Upper lobe of right lung (tissue), 1 donor: ENCODE data around the gene TEAD3. TPM values are rescaled to one million over a fixed set of nuclear protein-coding genes. Genes with fewer than 3 reads are reported as not detected.
A peak's percentile ranks its signal among the peaks of the same experiment; 100 is the strongest.
"Not testable (repeated sequence)": the region's sequence is repeated elsewhere in the genome, so short reads cannot be mapped to it uniquely, and the experiment has no call there.

Experiments used
- ATAC-seq: fragments of 200-7000 bp; cut with Tn5 transposase; one replicate; pipeline ENCODE4 v1.9.1; 2020; ENCODE audit warnings: mild to moderate bottlenecking, moderate library complexity
- DNase-seq: peaks from one replicate; pipeline ENCODE4 v3.0.0-alpha.2; 2020
- H3K27ac ChIP-seq: fragments of 200-600 bp; one replicate; pipeline ENCODE4 v1.8.0; 2022
- H3K27me3 ChIP-seq: fragments of 200-600 bp; one replicate; pipeline ENCODE4 v1.8.0; 2022; ENCODE audit warnings: mild to moderate bottlenecking
- H3K36me3 ChIP-seq: fragments of 200-600 bp; one replicate; pipeline ENCODE4 v1.8.0; 2022
- H3K4me1 ChIP-seq: fragments of 200-600 bp; one replicate; pipeline ENCODE4 v1.8.0; 2022
- H3K4me3 ChIP-seq: fragments of 200-600 bp; one replicate; pipeline ENCODE4 v1.8.0; 2022; ENCODE audit warnings: mild to moderate bottlenecking
- H3K9me3 ChIP-seq: fragments of 200-600 bp; one replicate; pipeline ENCODE4 v1.8.0; 2022
- intact Hi-C: fragments of 100-400 bp; cut with DNase I; formaldehyde crosslinking; loops from one replicate; pipeline ENCODE4 v1.11.0; 2022
- total RNA-seq: library from RNA; stranded (reverse); fragmentation: NEBNext Ultra II Directional; extraction: Animal tissue kit (Norgen Biotek cat#: 25700); gene quantifications from one replicate; pipeline ENCODE4 v1.2.1, GENCODE V29; 2021
- TF ChIP-seq, protein P1 (sequence below): fragments of 200-600 bp; IDR thresholded peaks from one replicate; pipeline ENCODE4 v1.8.0; 2022; ENCODE audit warnings: antibody characterized with exemption
- donor health status: DM: no; HTN: yes; CAD: no; lungs with severe emphysema.

TEAD3 gene
- total RNA-seq, 1 donor from 2014 or later, result 23.4 TPM

DNA sequence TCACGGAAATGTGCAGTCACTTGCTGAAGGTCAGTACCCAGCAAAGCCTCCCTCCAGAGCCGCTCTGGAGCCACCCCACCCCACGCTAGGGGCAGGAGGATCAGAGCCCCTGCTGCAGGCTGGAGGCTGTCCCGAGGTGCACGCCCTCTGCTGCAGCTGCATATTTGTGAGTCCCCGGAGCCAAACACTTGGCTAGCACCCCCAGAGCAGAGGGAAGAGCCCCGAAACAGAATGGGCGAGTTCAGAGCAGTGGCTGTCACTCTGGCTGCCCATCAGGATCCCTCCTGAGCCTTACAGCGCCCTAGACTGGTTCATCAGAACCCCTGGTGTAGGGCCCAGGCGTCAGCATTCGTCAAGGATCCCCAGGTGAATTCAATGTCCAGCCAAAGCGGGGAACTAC lies 25.3 kb upstream of the TEAD3 start:
- Histone ChIP-seq H3K27me3 (no peaks in the 10 kb centered on the region), H3K9me3 (no peaks in the 10 kb centered on the region), H3K36me3 (no peaks in the 10 kb centered on the region), H3K4me3 (no peak overlapping the region), H3K4me1 (no peaks in the 10 kb centered on the region), H3K27ac (no peak overlapping the region)
- intact Hi-C loops, result loop anchor here (10.0 kb wide), 1 partner anchor 223 kb away; no protein-coding TSS in a partner anchor
- TF ChIP-seq, protein P1, sequence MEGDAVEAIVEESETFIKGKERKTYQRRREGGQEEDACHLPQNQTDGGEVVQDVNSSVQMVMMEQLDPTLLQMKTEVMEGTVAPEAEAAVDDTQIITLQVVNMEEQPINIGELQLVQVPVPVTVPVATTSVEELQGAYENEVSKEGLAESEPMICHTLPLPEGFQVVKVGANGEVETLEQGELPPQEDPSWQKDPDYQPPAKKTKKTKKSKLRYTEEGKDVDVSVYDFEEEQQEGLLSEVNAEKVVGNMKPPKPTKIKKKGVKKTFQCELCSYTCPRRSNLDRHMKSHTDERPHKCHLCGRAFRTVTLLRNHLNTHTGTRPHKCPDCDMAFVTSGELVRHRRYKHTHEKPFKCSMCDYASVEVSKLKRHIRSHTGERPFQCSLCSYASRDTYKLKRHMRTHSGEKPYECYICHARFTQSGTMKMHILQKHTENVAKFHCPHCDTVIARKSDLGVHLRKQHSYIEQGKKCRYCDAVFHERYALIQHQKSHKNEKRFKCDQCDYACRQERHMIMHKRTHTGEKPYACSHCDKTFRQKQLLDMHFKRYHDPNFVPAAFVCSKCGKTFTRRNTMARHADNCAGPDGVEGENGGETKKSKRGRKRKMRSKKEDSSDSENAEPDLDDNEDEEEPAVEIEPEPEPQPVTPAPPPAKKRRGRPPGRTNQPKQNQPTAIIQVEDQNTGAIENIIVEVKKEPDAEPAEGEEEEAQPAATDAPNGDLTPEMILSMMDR, result no peak
- DNase-seq (no peak), ATAC-seq (no peak)

DNA sequence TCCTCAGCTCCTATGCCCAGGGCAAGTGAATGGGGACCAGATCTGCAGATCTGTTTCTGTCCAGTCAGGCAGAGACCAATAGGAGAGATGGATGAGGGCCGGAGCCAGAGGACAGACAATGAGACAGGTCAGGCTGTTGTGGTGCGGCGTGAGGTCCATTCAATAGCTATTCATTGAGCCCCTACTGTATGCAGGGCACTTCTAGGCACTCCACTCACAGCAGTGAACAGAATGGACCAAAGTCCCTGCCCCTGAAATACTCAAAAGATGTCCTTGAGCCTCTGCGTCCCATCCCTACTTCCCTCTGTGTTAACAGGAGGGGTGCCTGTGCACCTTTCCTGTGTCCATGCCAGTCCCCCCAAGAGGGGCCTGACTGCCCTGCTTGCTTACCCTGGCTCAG lies 24.4 kb upstream of the TEAD3 start:
- TF ChIP-seq, protein P1, result no peak
- intact Hi-C loops, result loop anchor here (10.0 kb wide), 1 partner anchor 224 kb away; no protein-coding TSS in a partner anchor

GRCh38 chr6:35519313-35520015 lies 22.6 kb upstream of the TEAD3 start:
- ATAC-seq (no peak), DNase-seq (no peak)
- H3K4me1 ChIP-seq, result no peaks in the 10 kb centered on the region
- no peak overlapping the region for H3K4me3 ChIP-seq
- H3K27me3 ChIP-seq, result no peaks in the 10 kb centered on the region
- H3K27ac ChIP-seq, result no peak overlapping the region
- no peaks in the 10 kb centered on the region for H3K36me3 ChIP-seq
- no peaks in the 10 kb centered on the region for H3K9me3 ChIP-seq
- intact Hi-C loops, result loop anchor here (10.0 kb wide), 1 partner anchor 225 kb away; no protein-coding TSS in a partner anchor
- TF ChIP-seq, protein P1, result no peak

More for the DNA sequence above, 24.4 kb upstream of the TEAD3 start:
- ATAC-seq (no peak), DNase-seq (no peak)
- Histone ChIP-seq H3K9me3 (no peaks in the 10 kb centered on the region), H3K27me3 (no peaks in the 10 kb centered on the region), H3K27ac (no peak overlapping the region), H3K4me1 (no peaks in the 10 kb centered on the region), H3K4me3 (no peak overlapping the region), H3K36me3 (no peaks in the 10 kb centered on the region)

- H3K4me1 ChIP-seq, result no peaks in the 10 kb centered on the region
- no peak overlapping the region for H3K4me3 ChIP-seq
- no peaks in the 10 kb centered on the region for H3K9me3 ChIP-seq
- no peak for DNase-seq
- ATAC-seq, result no peak
- H3K27ac ChIP-seq, result no peak overlapping the region
- TF ChIP-seq, protein P1, result no peak
- no peaks in the 10 kb centered on the region for H3K27me3 ChIP-seq
- no peaks in the 10 kb centered on the region for H3K36me3 ChIP-seq
- intact Hi-C loops, result no loop called here
These were observed 21.9 kb upstream of the TEAD3 start for GRCh38 chr6:35518566-35519312.

- not testable (repeated sequence) for H3K4me1 ChIP-seq
These were observed 21.1 kb upstream of the TEAD3 start for GRCh38 chr6:35517978-35518377.

DNA sequence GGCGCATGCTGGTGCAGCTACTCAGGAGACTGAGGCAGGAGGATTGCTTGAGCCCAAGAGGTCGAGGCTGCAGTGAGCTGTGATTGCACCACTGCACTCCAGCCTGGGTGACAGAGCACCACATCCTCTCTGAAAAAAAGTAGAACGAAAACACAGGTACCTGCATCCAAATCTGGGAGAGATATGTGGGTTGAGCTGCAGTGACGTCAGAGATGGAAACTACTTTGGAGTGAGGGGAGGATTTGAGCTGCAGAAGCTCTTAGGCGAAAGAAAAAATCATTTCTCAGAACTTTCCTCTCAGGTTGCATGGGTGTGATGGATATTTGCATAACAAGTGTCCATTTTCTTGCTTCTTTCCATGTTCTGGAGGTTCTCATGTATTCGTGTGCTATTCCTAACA lies 19.8 kb upstream of the TEAD3 start:
- ATAC-seq, result no peak
- Histone ChIP-seq H3K4me3 (no peak overlapping the region), H3K4me1 (no peaks in the 10 kb centered on the region), H3K27ac (no peak overlapping the region), H3K36me3 (no peaks in the 10 kb centered on the region), H3K9me3 (no peaks in the 10 kb centered on the region), H3K27me3 (peaks cover 5% of the 10 kb centered on the region)
- intact Hi-C loops, result no loop called here
- DNase-seq, result no peak
- TF ChIP-seq, protein P1, result no peak

More at GRCh38 chr6:35517978-35518377, 21.1 kb upstream of the TEAD3 start:
- H3K27ac ChIP-seq, H3K9me3 ChIP-seq, ATAC-seq, H3K27me3 ChIP-seq, H3K36me3 ChIP-seq, intact Hi-C loops, H3K4me3 ChIP-seq, DNase-seq: not testable (repeated sequence)

GRCh38 chr6:35515939-35516338 lies 19.1 kb upstream of the TEAD3 start:
- peak; percentile 20 for ATAC-seq
- DNase-seq, H3K4me1 ChIP-seq: not testable (repeated sequence)

More at GRCh38 chr6:35515939-35516338, 19.1 kb upstream of the TEAD3 start:
- H3K9me3 ChIP-seq, intact Hi-C loops, H3K36me3 ChIP-seq, H3K27ac ChIP-seq, H3K4me3 ChIP-seq: not testable (repeated sequence)
- H3K27me3 ChIP-seq, result peaks cover 13% of the 10 kb centered on the region
